SK-N-SH (cell line): ENCODE measurements around the gene BNC2. TPM values are rescaled to one million over a fixed set of nuclear protein-coding genes. Genes with fewer than 3 reads are reported as not detected.

Experiments used
- CTCF ChIA-PET: fragments of 300-600, 350-600 bp; formaldehyde crosslinking; extraction: SDS; loops from one replicate; lab custom pipeline; 2021; lab: Yijun Ruan, JAX
- POLR2A ChIA-PET: fragments of 350-600 bp; sonication (Branson Sonifier 250); formaldehyde crosslinking; extraction: SDS; loops from one replicate; lab custom pipeline; 2020; ENCODE audit warnings: antibody characterized with exemption, inconsistent platforms; lab: Yijun Ruan, JAX
- DNase-seq: peaks from one replicate; pipeline ENCODE4 v3.0.0; 2012
- H2AFZ ChIP-seq: fragments of 200-600 bp; sonication (generic); 2 replicates; pipeline ENCODE4 v1.8.1; 2016; ENCODE audit warnings: antibody characterized with exemption, mild to moderate bottlenecking, low read depth
- H3F3A ChIP-seq: fragments of 200-600 bp; sonication (generic); replicated peaks from 2 replicates; pipeline ENCODE3; 2016; ENCODE audit warnings: antibody characterized with exemption, mild to moderate bottlenecking; ENCODE audit not compliant: insufficient read depth
- H3K27ac ChIP-seq, 2 experiments: fragments of 200-500 bp in 1 of 2; fragments of 200-600 bp in 1 of 2; sonication (Bioruptor generic) in 1 of 2; sonication (generic), shearing (Covaris generic) in 1 of 2; 2 replicates each; pipeline versions ENCODE4 v1.5.1 to v1.6.1; 2014 to 2016; ENCODE audit warnings: low read depth in 2 of 2, inconsistent platforms in 1 of 2, low read length in 1 of 2, mild to moderate bottlenecking in 1 of 2, mixed read lengths in 1 of 2
- H3K27me3 ChIP-seq: fragments of 200-600 bp; sonication (generic), shearing (Covaris generic); 2 replicates; pipeline ENCODE4 v1.6.1; 2016; ENCODE audit warnings: mixed run types; ENCODE audit not compliant: insufficient read depth
- H3K36me3 ChIP-seq, 2 experiments: fragments of 200-500 bp in 1 of 2; fragments of 200-600 bp in 1 of 2; sonication (Bioruptor generic) in 1 of 2; sonication (generic) in 1 of 2; replicated peaks in 1 of 2; 2 replicates each; pipeline versions ENCODE3 to v1.5.1; 2014 to 2016; ENCODE audit warnings: low read length in 1 of 2, mild to moderate bottlenecking in 1 of 2; ENCODE audit not compliant: insufficient read depth in 2 of 2, control insufficient read depth in 1 of 2
- H3K4me1 ChIP-seq, 2 experiments: fragments of 200-500 bp in 1 of 2; fragments of 200-600 bp in 1 of 2; sonication (Bioruptor generic) in 1 of 2; sonication (generic), shearing (Covaris generic) in 1 of 2; 2 replicates each; pipeline versions ENCODE4 v1.5.1 to v1.6.1; 2014 to 2016; ENCODE audit warnings: low read depth in 1 of 2, low read length in 1 of 2, mixed run types in 1 of 2; ENCODE audit not compliant: insufficient read depth in 2 of 2, control insufficient read depth in 1 of 2
- H3K4me2 ChIP-seq: fragments of 200-600 bp; sonication (generic), shearing (Covaris generic); 2 replicates; pipeline ENCODE4 v1.6.1; 2017; ENCODE audit warnings: mixed run types
- H3K4me3 ChIP-seq, 2 experiments: fragments of 200-500 bp in 1 of 2; fragments of 200-600 bp in 1 of 2; sonication (Bioruptor generic) in 1 of 2; sonication (generic), shearing (Covaris generic) in 1 of 2; 2 replicates each; pipeline versions ENCODE4 v1.5.1 to v1.8.1; 2014 to 2016; ENCODE audit warnings: low read depth in 2 of 2, inconsistent platforms in 1 of 2, low read length in 1 of 2, mild to moderate bottlenecking in 1 of 2, mixed read lengths in 1 of 2, moderate library complexity in 1 of 2
- H3K79me2 ChIP-seq: fragments of 200-600 bp; sonication (generic); 2 replicates; pipeline ENCODE4 v1.8.1; 2017; ENCODE audit warnings: mild to moderate bottlenecking; ENCODE audit not compliant: insufficient read depth
- H3K9ac ChIP-seq: fragments of 200-600 bp; sonication (generic); 2 replicates; pipeline ENCODE4 v1.6.1; 2017; ENCODE audit warnings: mixed run types
- H3K9me2 ChIP-seq: fragments of 200-600 bp; sonication (generic); 2 replicates; pipeline ENCODE4 v1.6.1; 2017; ENCODE audit warnings: mixed run types
- H3K9me3 ChIP-seq: fragments of 200-600 bp; sonication (generic); 2 replicates; pipeline ENCODE4 v1.6.1; 2017; ENCODE audit warnings: mixed run types, mild to moderate bottlenecking, moderate library complexity
- H4K20me1 ChIP-seq: fragments of 200-600 bp; sonication (generic); 2 replicates; pipeline ENCODE4 v1.6.1; 2017; ENCODE audit warnings: mild to moderate bottlenecking, mixed run types; ENCODE audit not compliant: insufficient read depth
- CTCF ChIP-seq: fragments of 200-600 bp; sonication (generic); IDR thresholded peaks from 2 replicates; pipeline ENCODE4 v1.6.1; 2017; ENCODE audit warnings: antibody characterized with exemption, mild to moderate bottlenecking, moderate library complexity
- EP300 ChIP-seq, 2 experiments: IDR thresholded peaks; 2 replicates each; pipeline versions ENCODE4 v1.4.0 to v1.6.1; 2012; ENCODE audit warnings: borderline replicate concordance in 1 of 2, low read depth in 1 of 2, low read length in 1 of 2
- FOSL2 ChIP-seq: IDR thresholded peaks from 2 replicates; pipeline ENCODE4 v1.4.0; 2012; ENCODE audit warnings: low read depth, mild to moderate bottlenecking, moderate library complexity, borderline replicate concordance
- GABPA ChIP-seq: IDR thresholded peaks from 2 replicates; pipeline ENCODE4 v1.4.0; 2012; ENCODE audit warnings: low read depth, mild to moderate bottlenecking
- GATA2 ChIP-seq: sonication (generic); formaldehyde crosslinking; IDR thresholded peaks from 2 replicates; pipeline ENCODE4 v1.5.0; 2020; ENCODE audit warnings: mild to moderate bottlenecking, missing genetic modification reagents
- IRF3 ChIP-seq: fragments of 150-350 bp; IDR thresholded peaks from 2 replicates; pipeline ENCODE4 v1.6.1; 2016; ENCODE audit warnings: mild to moderate bottlenecking, low read depth, low read length
- MAX ChIP-seq: IDR thresholded peaks from 2 replicates; pipeline ENCODE4 v1.4.0; 2012; ENCODE audit warnings: low read depth
- MXI1 ChIP-seq: IDR thresholded peaks from 2 replicates; pipeline ENCODE4 v1.6.1; 2012; ENCODE audit warnings: mild to moderate bottlenecking, low read depth, low read length, improper control_type of control experiment
- NFIC ChIP-seq: IDR thresholded peaks from 2 replicates; pipeline ENCODE4 v1.4.0; 2012; ENCODE audit warnings: borderline replicate concordance
- PBX3 ChIP-seq: IDR thresholded peaks from 2 replicates; pipeline ENCODE4; 2012
- RAD21 ChIP-seq: IDR thresholded peaks from 2 replicates; pipeline ENCODE4 v1.6.1; 2012; ENCODE audit warnings: mild to moderate bottlenecking, low read length
- SIN3A ChIP-seq: IDR thresholded peaks from 2 replicates; pipeline ENCODE4 v1.6.1; 2012; ENCODE audit warnings: low read depth, mild to moderate bottlenecking, low read length, moderate library complexity, borderline replicate concordance
- TCF12 ChIP-seq: IDR thresholded peaks from 2 replicates; pipeline ENCODE4 v1.4.0; 2012
- USF2 ChIP-seq: fragments of 150-350 bp; IDR thresholded peaks from 2 replicates; pipeline ENCODE4 v1.6.1; 2017; ENCODE audit warnings: antibody characterized with exemption, low read length, low read depth, borderline replicate concordance
- ZBTB33 ChIP-seq: IDR thresholded peaks from 2 replicates; pipeline ENCODE4 v1.4.0; 2012; ENCODE audit warnings: low read depth, borderline replicate concordance
- WGBS: methylation state at CpG from one replicate; pipeline ENCODE4 v1.1.6; 2017; ENCODE audit warnings: low lambda C conversion rate; 5-methylcytosine and 5-hydroxymethylcytosine counted together
- polyA plus RNA-seq, 3 experiments: library from polyadenylated mRNA; depleted of rRNA; stranded (reverse); fragments of >200 nt; gene quantifications; 2 replicates each; pipeline ENCODE4 v1.2.3, GENCODE V29; 2012

BNC2 gene
- polyA plus RNA-seq, 1 of the 3 experiments (the other 2 are of a cell fraction): 8.8 TPM

- Histone ChIP-seq H3F3A (no peaks in the 10 kb centered on the region), H3K4me2 (no peak overlapping the region), H4K20me1 (no peaks in the 10 kb centered on the region), H3K27me3 (no peaks in the 10 kb centered on the region), H3K36me3 (no peaks in the 10 kb centered on the region), H3K9me2 (no peaks in the 10 kb centered on the region), H3K4me1 (peaks cover 4 to 10% of the 10 kb centered on the region in 2 experiments), H2AFZ (no peak overlapping the region), H3K27ac (no peak overlapping the region), H3K4me3 (no peak overlapping the region), H3K9me3 (no peaks in the 10 kb centered on the region), H3K79me2 (peaks cover 22% of the 10 kb centered on the region), H3K9ac (no peak overlapping the region)
- DNase-seq: no peak
- WGBS: 85% methylated on average over 7 of the region's 7 CpGs
- ChIA-PET POLR2A (no interaction called here), CTCF (interaction anchor here (0.5 to 0.6 kb wide), 2 partner anchors 38 to 120 kb away, joined by 3 read pairs; no protein-coding TSS in a partner anchor)
- TF ChIP-seq PBX3 (no peak), IRF3 (no peak), GABPA (no peak), RAD21 (no peak), SIN3A (no peak), MAX (no peak), NFIC (no peak), GATA2 (CRISPR knock-in tag) (no peak), MXI1 (no peak), CTCF (no peak), USF2 (no peak), FOSL2 (no peak), ZBTB33 (no peak), EP300 (IDR thresholded peaks at IDR 0.05; ENCODE audit: borderline replicate concordance in 1 of 2, low read depth in 1 of 2, low read length in 1 of 2) (no peak), TCF12 (no peak)
These were observed 250.5 kb downstream of the BNC2 start for GRCh38 chr9:16619914-16620520.
